ENCODE data around the gene TMCC1.

GRCh38 chr3:129732200-129732876, 161.2 kb downstream of the TMCC1 start:
- no peak for TF ChIP-seq TAF1 (IDR thresholded peaks at IDR 0.05; ENCODE audit: borderline replicate concordance, insufficient read depth, low read length)
- no peak for TF ChIP-seq POLR2AphosphoS5 (IDR thresholded peaks at IDR 0.05; ENCODE audit: low read depth, low read length)
- no peak for TF ChIP-seq SIN3A (IDR thresholded peaks at IDR 0.05; ENCODE audit: borderline replicate concordance, insufficient read depth, low read length)
- TF ChIP-seq REST (IDR thresholded peaks at IDR 0.05; ENCODE audit: insufficient read depth in 1 of 2, low read depth in 2 of 2, low read length in 2 of 2), result no peak
- no peak for TF ChIP-seq FOXP2 (optimal IDR thresholded peaks at IDR 0.05; ENCODE audit: borderline replicate concordance, extremely low read depth, extremely low read length, insufficient read depth)
